Eye (tissue), 1 donor: ENCODE data around the gene SRBD1.
A peak's percentile ranks its signal among the peaks of the same experiment; 100 is the strongest.

Experiments
- DNase-seq: peaks from one replicate; pipeline ENCODE4 v3.0.0-alpha.2; 2015

Gene SRBD1

GRCh38 chr2:45406621-45407020 lies 204.4 kb downstream of the SRBD1 start:
- DNase-seq, result no peak

DNA sequence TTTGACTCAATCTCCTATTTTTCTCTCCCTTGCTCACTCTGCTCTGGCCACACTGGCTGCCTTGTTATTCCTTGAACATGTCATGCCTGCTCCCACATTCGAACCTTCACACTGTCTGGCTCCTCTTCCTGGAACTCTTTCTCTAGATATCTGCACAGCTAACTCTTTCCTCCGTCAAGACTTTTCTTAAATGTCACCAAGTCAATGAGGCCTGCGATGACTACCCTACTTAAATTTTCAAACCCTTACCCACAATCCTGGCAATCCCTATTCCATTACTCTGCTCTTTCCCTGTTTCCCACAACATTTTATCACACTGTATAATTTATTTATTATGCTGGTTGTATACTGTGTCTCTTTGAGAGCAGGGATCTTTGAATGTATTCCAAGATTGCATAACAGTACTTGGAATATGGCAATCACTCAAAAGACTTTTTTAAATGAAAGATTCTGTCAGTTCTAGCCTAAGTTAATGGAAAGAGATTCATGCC lies 206.2 kb downstream of the SRBD1 start:
- DNase-seq, result no peak

GRCh38 chr2:45403036-45403435 lies 208.0 kb downstream of the SRBD1 start:
- no peak for DNase-seq

DNA sequence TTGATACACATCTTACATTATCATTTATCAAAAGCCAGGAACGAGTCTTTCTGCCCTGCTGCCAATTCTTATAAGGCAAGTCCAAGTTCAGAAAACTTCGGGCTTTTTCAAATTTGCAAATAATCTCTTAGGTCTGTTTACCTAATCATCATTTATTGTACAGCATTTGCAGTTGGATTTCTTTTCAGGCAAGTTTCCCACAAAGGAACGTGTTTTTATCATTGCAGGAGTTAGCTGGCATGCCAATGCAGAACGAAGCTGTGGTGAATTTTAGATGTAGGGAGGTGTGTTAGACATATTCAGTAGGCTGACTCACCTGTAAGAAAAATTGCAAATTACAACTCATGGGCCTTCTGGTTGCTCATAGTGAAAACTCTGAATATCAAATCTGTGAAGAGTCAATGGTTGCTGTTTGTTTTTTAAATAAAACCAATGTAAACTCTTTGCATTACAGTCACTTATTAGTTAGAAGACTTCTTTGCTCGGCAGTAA lies 209.6 kb downstream of the SRBD1 start:
- DNase-seq, result no peak

DNA sequence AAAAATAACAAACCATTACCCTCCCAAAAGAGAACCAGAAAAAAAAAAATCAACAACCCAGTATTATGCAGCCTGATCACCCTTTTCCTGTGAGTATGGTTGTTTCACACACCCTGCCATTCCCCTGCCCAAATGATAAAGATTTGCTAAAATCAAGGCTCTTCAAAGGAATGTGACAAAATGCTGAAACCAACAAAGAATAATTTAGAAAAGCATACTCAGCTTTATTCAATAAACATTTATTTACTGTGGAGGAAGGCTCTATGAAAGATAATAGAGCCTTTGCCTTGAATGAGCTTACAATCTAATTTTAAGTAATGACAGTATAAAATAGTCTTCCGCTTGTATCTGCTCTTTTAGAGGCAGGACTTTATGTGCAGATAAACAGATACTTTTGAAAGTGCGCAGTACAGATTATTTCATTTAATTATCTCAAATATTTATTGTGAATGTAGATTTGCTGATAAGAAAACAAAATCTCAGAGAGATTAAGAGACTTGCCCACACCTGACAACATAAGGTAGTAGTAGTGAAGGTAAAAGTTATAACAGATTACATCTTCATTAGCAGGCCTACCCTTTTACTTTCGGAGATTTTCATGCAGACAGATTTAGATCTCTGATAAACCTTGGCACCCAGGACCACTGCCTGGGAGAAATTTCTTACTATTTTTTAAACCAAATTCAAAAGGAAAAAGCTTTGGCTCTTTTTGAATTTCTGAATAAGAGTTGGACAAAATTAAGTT lies 211.9 kb downstream of the SRBD1 start:
- no peak for DNase-seq

DNA sequence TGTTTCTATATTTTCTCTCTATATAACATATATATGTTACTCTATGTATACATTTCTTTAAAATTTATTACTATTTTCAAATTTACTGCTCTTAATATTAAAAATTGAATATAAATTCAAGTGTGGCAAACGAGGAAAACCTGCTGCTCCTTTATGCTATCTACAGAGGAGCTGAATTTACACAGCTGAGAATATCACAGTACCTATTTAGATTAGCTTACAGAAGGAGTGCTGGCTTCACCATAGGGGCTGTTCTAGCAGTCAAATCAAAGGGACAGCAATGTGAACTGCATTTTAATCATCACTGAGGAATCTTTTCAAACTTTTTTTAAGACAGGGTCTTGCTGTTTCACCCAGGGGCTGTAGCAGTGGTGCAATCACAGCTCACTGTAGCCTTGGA lies 213.8 kb downstream of the SRBD1 start:
- DNase-seq, result no peak

- no peak for DNase-seq
Measured at GRCh38 chr2:45396671-45397070, 214.4 kb downstream of the SRBD1 start.

GRCh38 chr2:45394842-45395241 lies 216.2 kb downstream of the SRBD1 start:
- DNase-seq, result no peak

GRCh38 chr2:45394216-45394615 lies 216.9 kb downstream of the SRBD1 start:
- no peak for DNase-seq

GRCh38 chr2:45391866-45392265 lies 219.2 kb downstream of the SRBD1 start:
- no peak for DNase-seq

DNA sequence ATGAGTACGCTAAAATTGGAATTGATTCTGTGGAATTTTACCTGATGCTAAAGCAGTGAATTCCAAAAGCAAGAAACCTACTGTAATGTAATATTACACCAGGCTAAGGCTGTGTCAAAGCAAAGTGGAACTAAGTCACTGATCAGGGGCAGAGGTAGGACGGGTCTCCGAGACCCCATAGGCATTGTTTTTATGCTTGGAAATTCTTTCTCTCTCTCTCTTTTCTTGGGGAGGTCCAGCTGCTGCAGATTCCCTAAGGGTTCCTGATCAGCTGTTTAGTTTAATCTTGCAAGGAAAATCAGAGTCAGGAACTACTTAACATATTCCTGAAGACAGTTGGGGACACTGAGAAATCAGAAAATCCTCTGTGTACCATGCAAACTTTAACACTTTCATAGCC lies 220.2 kb downstream of the SRBD1 start:
- peak; percentile 47 for DNase-seq

DNA sequence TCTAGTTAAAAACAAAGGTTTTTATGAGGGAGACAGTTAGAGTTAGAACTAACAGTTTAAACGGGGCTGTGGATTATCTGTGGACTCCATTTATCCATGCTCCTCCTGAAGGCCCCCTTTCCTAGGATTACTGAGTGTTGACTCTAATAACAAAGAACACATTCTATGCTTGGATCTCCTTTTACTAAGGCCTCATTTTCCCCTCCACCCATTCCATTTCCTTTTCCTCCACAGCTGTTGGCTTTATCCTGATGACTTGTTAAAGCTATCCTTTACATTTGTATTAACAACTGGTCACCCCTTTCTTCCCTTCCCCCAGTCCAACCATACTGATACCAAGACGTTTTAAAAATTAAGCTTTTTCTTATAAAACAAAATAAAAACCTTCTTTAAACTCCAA lies 220.6 kb downstream of the SRBD1 start:
- peak; percentile 48 for DNase-seq

GRCh38 chr2:45388541-45389100 lies 222.4 kb downstream of the SRBD1 start:
- DNase-seq, result no peak

- no peak for DNase-seq
Measured at GRCh38 chr2:45382744-45383143, 228.3 kb downstream of the SRBD1 start.

DNA sequence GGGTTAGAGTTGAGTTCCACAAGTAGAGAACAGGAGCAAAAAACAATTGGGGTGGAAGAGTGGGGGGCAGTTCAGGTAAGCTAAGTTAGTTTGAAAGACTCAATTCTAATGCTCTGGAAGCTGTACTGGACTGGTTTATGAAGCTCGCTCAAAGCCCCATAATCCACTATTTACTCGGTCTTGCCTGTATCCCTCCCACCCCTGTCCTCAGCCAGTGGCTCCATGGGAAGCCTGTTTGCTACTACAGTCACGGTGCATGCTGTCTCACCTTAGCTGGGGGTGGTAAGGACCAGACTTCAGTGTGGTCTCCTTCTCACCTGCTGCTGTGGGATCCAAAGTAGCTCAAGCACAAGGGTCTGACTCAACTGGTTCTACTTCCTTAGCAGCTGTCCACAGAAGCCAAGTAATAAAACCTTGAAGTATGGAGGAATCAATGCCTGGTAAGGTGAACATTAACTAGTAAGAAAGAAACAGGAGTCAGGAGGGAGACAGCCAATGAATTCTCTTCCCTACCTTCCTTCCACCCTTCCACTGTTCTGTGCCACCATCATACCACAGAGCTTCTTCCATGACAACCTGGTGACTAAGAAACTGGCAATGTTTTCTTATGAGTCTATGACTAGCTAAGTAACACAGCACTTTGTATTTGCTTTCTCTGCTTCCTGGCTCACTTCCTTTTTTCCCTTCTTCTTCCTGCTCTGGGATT lies 230.8 kb downstream of the SRBD1 start:
- DNase-seq, result no peak

GRCh38 chr2:45379399-45380087 lies 231.5 kb downstream of the SRBD1 start:
- DNase-seq, result no peak

GRCh38 chr2:45373534-45373933 lies 237.5 kb downstream of the SRBD1 start:
- no peak for DNase-seq

DNA sequence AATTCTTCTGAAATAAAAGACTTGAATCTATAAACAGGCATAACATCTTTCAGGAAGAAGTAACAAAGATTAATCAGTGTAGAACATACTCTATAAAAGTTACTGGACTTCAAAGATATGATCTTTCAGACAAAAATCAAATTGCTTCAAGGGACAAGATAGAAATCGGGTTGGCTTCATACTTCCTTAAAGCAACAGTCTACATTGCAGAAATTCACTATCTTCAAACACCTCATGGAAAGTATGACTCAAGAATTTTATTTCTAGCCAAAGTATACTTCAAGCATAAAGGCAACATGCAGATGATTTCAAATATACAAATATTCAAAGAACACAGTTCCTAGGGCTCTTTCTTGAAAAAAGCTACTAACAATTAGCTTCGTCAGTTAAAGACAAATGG lies 240.7 kb downstream of the SRBD1 start:
- no peak for DNase-seq

GRCh38 chr2:45368792-45369191 lies 242.3 kb downstream of the SRBD1 start:
- no peak for DNase-seq

DNA sequence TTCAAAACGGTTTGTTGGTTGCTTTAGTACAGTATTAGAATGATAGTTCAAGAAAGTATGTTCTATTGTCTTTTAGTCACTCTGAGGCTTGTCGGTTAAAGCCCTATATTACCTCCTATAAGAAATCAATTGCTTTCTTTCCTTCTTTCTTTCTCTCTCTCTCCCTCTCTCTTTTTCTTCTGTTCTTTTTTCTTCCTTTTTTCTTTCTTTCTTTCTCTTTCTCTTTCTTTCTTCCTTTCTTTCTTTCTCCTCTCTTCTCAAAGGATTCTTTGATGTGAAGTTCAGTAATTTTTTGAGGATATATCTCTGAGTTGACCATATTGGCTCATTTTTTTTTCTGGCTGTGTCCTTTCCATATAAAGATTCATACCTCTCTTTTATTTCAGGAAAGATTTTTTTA lies 249.4 kb downstream of the SRBD1 start:
- DNase-seq, result no peak

GRCh38 chr2:45354776-45355175 lies 256.3 kb downstream of the SRBD1 start:
- DNase-seq, result no peak

DNA sequence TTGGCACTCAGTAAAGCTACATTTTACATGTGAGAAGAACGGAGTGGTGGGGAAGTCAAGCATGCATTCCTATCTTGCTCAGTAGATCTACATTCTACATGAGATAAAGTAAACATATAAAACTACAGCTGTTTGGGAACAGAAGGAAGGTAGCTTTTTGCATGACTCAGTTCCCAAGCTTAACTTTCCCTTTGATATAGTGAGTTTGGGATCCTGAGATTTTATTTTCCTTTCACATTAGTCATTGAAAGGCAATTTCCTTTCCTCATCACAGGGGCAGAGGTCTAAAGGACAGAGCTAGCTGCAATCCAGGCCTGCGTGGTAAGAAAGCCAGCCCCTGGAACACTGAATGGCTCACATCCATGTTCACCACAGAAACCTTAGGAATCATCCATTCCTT lies 257.2 kb downstream of the SRBD1 start:
- DNase-seq, result no peak

DNA sequence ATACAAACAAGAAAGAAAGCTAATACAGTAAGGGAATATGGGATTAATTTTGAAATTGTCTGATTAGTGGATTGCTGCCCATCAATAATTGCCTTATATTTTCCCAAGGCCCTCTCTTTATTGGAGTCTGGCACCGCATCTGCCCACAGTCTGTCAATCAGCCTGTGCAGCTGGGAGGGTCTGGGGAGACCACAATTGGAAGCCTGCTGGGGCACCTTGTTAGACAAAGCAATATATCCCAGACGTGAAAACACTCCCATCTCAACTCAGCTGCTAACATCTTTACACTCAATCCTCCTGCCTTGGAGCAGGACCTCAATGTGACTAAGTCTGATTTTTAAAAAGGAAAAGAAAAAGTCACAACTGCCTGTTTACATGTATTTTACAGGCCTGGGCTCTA lies 258.6 kb downstream of the SRBD1 start:
- no peak for DNase-seq
